Activated T-cell treated with anti-CD3 and anti-CD28 coated beads for 4 hours (primary cell): ENCODE results near the gene TTI1.
A peak's percentile ranks its signal among the peaks of the same experiment; 100 is the strongest.

Source experiments
- DNase-seq: peaks from one replicate; pipeline ENCODE4 v3.0.0-alpha.2; 2020

TTI1 gene

DNA sequence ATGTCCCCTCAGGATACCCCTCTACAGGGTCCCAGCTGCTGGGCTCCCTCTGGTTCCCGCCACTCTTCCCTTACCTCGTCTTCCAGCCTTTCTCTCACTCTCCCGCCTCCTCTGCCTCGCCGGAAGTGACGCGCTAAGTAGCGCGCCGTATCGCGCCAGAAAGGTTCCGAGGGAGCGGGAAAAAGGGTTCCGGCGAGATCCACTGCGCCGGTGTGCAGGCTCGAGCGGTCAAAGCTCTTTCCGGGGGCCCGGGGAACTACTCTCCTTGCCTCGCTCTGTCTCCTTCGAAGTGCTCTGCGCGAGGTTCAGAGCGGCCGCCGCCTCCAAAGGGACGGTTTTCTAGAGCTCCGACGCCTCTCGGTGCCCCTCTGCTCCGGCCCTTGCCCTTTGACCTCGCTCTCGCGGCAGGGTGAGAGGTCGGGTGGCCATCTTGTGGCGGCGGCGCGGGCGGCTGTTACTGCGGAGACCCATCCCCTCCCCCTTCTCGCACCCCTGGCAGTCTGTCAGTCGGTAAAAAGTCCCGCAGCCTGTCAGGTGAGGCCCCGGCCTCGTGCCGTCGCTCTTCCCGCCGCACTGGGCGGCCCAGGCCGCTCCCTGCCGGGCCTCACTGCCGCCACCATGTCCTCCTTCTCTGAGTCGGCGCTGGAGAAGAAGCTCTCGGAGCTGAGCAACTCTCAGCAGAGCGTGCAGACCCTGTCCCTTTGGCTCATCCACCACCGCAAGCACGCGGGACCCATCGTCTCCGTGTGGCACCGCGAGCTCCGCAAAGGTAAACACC is at the start of gene TTI1, which contains the start of gene RPRD1B:
Gene TTI1, minus strand, starts transcription at position 127 of the 778 bp plus-strand sequence. CDS start 19,640 bp downstream, outside the sequence.
Gene RPRD1B, plus strand, starts transcription at position 417 of the 778 bp plus-strand sequence. Its CDS starts 202 bp downstream, at position 619.
- peak; percentile 91 for DNase-seq

DNA sequence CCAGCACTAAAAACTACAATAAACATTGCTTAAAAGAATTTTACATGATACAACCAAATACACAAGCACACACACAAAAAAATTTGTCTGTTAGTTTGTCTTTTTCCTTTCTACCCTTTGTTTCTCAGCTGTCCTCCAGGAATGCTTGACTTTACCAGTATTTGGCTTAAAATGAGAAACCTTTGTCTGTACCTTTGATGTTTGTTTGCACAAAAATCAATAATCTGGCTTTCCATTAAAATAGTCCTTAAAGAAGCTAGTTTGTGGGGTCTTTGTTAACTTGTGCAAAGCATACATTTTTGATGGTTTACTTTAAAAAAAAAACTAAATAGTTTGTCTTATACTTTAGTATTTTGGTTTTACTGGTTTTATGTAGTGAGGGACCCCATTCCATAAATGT is 49.6 kb upstream of the TTI1 start:
- DNase-seq, result no peak

DNA sequence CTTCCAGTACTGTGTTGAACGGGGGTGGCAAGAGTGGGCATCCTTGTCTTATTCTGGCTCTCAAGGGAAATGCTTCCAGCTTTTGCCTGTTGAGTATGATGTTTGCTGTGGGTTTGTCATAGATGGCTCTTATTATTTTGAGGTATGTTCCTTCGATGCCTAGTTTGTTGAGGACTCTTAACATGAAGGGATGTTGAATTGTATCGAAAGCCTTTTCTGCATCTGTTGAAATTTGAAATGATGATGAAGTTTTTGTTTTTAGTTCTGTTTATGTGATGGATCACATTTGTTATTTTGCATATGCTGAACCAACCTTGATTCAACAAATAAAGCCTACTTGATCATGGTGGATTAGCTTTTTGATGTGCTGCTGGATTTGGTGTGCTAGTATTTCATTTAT is 48.3 kb upstream of the TTI1 start:
- DNase-seq, result no peak

DNA sequence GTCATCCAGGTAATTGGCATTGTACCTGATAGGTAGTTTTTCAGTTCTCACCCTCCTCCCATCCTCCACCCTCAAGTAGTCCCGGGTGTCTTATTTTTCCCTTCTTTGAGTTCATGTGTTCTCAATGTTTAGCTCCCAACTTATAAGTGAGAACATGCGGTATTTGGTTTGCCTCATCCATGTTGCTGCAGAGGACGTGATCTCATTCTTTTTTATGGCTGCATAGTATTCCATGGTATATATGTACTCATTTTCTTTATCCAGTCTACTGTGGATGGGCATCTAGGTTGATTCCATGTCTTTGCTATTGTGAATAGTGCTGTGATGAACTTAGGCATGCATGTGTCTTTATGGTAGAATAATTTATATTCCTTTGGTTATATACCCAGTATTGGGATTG is 46.1 kb upstream of the TTI1 start:
- no peak for DNase-seq

DNA sequence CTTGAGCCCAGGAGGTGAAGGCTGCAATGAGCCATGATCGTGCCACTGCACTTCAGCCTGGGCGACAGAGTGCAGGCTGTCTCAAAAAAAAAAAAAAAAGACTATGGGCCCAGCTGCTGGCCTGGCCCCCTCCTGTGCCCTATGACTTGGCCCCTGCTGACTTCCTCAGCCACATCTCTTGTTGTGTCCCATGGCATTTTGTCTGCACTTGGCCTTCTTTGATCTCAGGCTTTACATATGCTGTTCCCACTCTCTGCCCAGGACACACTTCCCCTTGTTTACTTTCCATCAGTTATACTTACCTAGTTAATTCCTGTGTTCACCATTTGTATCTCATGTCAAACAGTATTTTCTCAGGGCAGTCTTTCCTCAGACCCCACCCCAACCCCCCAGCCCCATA is 44.8 kb upstream of the TTI1 start:
- DNase-seq, result no peak

DNA sequence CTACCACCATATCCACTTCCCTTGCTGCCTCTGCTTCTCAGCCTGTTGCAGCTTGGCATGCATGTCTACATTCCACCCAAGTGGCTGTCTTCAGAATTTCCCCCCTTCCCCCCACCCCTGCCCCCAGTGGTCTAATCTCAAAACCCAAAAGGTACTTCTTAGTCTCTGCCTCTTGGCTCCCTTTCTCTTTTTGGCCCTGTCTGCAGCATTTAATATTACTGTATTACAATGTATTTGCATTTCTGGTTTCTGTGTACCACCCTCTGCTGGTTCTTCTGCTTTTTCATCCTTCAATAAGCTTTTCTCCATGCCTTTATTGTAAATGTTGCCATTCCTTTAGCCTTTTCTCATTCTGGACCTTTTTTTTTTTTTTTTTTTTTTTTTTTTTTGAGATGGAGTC is 43.3 kb upstream of the TTI1 start:
- DNase-seq, result no peak

DNA sequence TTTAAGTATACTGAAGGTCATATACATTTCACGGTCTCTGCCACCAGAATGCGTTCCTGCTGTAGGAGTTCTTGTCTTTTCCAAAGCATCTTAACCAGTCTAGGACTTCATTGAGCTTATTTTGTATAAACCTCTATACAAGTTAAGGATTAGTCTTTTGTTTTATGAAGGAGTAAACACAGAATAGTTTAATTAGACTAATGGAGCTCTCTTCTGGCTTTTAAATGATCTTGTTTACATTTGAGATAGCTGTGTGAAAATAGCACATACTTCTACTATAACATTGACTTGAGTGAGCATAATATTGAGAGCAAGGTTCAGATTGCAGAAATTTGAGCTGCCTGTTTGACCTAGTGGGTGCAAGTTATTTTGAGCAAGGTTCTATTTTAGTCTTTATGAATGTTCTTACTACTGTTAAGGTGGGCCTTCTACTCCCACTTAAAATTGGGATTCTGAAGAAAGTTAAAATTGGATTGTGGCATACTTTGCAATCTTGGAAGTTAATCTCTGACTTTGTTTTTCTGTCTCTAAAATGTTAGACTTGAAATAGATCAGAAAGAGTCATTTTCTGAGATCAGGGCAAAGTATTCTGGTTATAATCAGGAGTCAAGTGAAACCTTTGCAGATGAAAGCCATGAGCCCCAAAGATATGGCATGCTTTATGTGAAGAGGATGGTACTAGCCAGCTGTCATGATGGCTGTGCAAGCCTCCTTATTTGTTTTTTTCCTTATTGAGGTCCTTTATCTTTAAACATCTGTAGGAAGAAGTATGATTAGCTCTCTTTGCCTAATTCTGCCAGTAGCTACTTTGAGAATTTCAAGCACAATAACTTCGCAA is 42.1 kb upstream of the TTI1 start:
- DNase-seq, result no peak

DNA sequence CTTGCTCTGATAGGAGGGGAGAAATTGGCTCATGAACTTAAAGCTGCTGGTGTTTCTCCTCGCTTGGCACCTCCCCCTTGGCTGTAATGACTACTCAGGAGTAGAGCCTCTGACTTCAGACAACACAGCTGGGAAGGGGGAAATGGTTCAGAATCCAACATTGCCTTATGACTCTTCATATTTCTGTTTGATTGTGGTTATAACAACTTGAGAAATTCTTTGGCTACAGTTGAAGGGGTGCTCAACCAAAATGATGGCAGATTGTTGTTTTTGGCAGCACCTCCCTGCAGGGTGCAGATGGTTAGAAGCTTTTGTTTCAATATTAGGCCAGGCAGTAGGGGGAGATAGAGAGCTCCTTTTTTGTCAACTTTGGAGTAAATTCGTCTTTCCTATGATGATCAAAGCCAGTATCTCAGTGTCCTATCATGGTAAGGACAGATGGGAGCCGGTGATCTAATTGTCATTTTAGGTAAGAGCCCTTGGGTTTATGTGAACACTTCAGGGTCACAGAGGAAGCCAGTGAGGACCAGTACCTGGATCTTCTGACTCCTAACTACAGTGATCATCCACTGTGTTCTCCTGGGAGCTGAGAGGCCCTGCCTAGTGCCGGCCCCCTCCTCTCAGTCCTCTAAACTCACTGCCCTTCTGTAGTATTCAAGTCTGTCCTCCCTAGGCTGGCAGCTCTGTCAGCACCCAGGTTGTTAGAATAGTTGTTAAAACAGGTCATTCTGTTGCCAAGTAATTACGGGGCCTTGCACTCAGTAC is 40.2 kb upstream of the TTI1 start:
- DNase-seq, result no peak

DNA sequence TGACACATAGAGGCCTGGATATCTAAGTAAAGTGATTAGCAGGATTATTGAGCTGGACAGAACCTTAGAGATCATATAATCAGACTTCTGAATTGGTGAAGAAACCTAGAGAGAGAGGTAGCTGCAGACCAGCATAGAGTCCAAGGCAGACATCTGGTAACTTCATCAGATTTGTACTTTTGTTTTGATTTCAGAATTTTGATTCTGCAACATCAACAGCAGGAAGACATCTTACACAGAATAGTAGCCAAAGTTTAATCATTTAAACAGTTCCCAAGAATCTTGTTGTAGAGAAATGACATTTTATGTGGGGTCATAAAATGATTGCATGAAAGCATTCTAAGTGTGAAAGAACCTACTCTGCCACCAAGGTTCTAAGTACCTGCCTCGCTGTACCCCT is 39.6 kb upstream of the TTI1 start:
- no peak for DNase-seq

DNA sequence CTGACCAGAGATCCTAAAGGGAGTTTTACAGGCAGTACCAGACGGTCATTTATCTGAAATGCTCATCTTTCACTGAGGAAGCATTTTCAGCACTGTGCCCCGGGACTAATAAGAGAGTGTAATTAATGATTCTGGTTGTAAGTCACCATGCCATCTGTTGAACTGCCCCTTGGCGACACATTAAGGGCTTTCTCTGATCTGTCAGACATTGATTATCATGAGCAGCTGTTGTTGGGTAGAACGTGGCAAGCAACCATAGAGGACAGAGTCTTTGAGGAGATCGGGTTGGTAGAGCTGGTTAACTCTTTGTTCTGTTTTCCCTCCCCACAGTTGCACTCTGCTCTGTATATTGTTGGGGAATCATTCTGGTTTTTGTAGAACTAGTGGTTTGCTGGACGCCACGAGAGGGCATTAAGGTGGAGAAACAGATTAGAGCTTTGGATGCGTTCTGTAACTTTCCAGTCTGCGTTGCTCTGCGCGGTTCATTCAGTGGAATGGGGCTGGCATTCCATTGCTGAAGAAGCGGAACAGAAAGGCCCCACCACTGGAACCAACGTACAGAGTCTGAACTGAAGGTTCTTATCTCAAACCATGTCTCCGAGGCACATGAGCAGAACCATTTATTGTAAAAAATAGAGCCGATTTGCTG is 34.6 kb upstream of the TTI1 start:
- DNase-seq, result no peak

DNA sequence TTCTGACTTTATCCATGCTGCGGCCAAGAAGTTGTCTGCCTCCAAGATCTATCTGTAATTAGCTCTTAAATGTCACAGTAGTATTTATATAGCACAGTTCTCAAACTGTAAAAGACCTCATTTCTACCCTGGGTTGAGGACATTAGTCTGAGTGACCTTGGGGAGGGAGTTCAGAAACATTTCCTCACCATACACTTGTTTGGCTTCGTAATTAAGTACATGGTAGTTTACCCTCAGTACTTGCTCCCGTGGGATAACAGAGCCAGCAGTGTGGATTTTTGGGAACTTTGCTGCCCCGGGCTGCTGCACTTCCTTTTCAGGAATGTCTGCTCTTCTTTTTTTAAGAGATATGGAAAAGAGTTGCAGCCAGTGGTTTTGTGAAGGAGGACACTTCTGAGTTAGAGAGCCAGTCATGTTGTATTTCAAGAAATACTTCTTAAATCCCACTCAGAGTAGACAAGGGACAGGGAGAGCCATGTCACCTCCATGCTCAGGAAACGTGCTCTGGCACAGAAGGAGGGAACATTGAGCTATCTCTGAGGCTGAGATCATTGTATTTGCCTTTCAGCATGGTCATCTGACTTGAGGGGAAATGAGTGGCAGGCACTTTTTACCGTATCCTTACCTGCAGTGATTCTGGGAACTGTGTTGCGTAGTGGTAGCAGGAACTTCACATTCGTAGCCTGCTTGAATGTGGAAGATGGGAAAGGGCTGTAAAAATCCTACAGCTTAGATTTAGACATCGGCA is 33.9 kb upstream of the TTI1 start:
- no peak for DNase-seq

DNA sequence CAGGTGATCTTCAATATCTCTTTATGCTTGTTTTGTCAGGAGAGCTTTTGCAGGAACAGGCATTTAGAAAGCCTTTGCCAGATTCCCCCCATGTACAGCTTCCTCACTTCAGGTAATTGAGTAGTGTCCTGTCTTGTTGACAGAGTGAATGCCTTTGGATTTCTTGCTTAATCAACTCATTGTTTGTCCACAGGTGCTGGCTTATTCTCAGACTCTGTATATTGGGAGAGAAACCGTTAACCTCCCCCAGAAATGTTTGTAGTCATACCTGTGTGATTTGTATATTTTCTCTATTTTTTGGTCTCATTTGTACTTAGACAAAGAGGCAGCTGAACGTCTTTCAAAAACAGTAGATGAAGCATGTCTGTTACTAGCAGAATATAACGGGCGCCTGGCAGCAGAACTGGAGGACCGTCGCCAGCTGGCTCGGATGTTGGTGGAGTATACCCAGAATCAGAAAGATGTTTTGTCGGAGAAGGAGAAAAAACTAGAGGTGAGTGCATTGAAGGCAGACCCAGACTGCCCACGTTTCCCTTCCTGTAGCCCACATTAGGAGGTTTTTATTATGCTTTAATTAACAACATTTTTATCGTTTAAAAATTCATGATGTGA is 32.6 kb upstream of the TTI1 start:
- no peak for DNase-seq

DNA sequence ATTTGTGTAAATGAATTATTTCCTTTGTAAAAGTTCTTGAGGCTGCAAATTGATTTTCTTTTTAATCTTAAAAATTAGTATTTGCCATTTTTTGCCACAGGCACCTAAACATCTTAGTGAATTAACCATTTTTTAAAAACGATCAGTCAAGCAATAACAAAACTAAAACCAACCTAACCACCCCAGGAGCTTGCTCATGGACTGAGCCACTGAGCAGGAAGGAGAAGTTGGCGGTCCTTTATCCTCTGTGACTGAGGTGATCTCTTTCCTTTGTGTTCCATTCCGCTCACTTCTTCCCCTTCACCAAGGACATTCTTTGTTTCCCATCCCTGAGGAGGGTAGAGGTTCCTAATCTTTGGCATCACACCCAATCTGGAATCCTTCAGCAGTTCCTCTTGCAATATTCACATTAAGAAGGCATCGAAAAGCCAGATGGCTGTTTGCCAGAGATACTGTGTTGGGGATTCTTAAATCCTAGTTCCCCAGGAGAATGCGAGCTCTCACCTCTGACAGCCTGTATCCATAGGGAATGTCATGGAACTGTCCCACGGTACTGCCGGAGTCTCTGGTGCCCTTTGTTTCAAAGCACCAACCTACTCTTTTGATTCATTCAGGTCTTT is 30.8 kb upstream of the TTI1 start:
- DNase-seq, result no peak

DNA sequence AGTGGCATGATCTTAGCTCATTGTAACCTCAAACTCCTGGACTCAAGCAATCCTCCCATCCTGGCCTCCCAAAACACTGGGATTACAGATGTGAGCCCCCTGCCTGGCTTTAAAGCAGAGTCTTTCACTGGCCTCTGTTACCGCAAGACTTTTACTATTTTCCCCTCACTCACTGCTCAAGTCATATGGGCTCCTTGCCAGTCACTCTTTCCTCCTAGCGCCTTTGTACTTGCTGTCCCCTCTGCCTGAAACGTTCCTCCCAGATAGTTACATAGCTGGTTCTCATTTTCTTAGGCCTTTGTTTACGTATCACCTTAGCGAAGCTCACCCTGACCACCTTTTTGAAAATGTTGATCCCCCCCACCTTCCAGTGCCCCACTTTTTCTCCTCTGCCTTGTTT is 29.6 kb upstream of the TTI1 start:
- DNase-seq, result no peak

DNA sequence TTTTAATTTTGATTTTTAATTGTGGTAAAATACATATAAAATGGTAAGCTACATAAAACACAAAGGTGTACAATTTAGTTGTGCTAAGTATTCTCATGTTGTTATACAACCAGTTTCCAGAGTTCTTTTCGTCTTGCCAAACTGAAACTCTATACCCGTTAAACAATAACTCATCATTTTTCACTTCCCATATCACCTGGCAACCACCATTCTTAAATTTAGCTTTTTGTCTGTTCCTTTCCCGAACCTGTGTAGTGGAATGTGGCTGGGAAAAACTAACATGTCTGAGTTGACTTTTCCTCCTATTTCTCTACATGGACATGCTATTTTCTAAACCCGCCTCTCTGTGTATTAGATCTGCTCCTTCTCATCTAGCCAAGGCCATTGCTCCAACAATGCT is 27.9 kb upstream of the TTI1 start:
- no peak for DNase-seq

DNA sequence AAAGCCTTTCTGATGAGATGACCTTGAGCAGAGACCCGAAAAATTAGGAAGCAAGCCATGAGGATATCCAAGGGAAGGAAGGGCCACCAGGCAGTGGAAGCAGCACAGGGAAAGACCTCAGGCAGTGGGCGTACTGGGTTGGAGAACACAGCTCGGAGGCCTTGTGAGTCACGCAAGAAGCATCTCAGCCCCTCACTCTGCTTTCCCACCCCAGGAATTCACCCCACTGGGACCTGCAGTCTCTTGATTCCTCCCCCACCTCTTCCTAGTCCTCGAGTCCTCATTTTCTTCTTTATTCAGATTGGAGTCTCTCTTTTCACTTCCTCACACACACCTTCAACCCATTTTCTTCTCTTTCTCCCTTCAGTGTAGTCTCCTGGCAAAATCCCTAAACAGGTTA is 27.3 kb upstream of the TTI1 start:
- no peak for DNase-seq

DNA sequence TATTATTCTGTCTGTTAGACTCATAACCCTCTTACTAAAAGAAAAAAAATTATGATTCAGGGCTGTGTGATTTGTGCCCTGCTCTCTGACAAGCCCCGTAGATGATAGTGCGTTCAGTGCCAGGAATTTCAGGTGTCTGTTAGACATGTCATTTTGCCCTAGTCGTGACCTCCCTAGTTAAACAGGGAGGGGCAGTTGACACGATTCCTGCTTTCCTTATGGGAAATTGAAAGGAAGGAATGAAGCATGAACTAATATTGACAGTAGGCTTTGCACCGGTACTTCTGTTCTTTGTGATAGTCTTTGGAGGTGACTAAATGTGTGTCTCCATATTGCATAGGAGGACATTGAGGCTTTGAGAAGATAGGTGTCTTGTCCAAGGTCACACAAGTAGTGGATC is 26.6 kb upstream of the TTI1 start:
- DNase-seq, result no peak

DNA sequence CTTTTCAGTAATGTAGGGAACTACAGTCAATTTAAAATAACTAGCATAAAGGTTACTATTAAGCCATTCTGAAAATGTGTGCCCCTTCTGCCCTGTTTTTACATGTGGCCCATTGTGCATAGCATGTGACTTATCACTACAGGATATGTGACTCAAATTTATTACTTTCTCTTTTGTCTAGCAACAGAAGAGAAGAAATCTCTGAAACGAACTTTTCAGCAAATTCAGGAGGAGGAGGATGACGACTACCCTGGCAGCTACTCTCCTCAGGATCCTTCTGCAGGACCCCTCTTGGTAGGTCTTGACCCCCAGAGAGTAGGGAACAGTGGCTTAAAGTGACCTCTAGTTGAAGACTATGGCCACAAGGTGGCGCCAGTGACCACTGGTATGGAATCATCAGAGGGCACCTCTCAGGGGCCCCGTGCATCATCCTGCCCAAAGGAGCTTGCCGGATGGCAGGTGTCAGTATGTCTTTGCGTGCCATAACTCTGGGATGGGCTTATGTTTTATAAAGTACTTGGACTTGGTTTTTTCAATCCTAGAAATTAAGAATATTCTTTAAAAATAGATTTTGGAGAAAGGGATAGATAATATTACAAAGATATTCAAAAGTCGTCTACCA is 24.2 kb upstream of the TTI1 start:
- DNase-seq, result peak; percentile 65

DNA sequence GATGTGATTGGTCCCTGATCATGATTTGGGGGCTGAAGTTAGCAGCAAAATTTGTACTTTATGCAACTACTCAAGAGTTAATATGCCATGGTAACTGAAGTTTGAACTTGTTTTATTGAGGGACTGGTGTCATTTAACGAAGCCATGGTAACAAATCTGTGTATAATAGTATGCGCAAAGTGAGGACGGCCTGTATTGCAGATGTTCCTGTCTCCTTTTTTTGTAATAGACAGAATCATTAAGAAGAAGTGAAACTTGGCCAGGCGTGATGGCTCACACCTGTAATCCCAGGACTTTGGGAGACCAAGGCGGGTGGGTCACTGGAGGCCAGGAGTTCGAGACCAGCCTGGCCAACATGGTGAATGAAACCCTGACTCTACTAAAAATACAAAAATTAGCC is 22.6 kb upstream of the TTI1 start:
- DNase-seq, result no peak

DNA sequence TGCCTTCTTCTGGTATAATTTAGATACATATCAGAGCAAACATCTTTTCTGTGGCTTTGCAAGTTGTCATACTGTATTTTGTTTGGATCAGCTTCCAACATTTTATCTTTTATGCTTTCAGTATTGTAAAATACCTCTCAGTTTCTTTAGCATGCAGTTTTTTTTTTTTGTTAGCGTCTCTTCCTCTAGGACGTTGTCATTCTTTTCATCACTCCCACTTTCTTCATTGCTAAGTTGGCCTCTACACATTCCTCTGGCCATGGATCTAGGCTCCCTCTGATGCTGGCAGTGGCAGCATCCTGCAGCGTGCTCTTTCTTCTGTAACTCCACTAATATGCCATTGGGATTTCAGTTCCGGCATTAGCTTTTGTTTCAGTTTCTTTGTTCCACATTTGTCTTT is 22.0 kb upstream of the TTI1 start:
- DNase-seq, result no peak

DNA sequence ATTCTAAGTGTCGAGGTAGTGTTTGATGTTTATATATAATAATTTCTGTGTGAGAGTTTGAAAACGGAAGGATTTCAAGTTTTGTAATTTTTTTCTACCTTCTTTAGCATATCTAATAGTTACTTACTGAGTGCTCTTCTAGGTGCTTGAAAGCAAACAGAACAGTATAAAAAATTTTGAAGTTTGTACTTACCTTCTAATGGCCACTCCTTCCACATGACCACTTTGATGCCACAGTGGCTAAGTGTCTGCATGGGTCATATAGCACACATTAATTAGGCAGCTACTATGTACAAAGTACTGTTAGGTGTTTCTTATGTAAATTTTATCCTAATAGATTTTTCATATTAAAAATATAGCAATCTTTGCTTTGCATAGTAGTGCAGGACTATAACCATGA is 21.4 kb upstream of the TTI1 start:
- no peak for DNase-seq
